ENCODE data around the gene MYCL.

DNA sequence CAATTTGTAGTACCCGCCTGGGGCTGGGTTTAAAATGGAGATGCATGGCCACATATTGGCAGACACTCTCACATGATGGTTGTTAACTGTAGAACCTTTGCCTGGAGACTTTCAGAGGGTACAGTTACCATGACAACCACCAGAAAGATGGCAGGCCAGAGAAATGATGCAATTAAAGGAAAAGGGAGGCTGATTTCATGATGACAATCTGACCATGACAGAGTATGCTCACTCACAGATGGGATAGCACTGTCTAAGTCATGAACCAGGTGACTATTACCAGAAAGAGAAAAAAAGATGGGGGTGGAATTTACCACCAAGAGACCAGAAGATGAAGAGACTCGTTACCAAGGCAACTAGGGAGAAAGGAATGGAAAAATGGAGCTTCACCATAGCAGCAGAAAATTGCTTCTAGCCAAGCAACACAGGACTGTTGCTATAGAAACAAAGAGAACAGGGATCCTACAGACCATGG is 14.9 kb downstream of the MYCL start:
- TF ChIP-seq, protein P1, sequence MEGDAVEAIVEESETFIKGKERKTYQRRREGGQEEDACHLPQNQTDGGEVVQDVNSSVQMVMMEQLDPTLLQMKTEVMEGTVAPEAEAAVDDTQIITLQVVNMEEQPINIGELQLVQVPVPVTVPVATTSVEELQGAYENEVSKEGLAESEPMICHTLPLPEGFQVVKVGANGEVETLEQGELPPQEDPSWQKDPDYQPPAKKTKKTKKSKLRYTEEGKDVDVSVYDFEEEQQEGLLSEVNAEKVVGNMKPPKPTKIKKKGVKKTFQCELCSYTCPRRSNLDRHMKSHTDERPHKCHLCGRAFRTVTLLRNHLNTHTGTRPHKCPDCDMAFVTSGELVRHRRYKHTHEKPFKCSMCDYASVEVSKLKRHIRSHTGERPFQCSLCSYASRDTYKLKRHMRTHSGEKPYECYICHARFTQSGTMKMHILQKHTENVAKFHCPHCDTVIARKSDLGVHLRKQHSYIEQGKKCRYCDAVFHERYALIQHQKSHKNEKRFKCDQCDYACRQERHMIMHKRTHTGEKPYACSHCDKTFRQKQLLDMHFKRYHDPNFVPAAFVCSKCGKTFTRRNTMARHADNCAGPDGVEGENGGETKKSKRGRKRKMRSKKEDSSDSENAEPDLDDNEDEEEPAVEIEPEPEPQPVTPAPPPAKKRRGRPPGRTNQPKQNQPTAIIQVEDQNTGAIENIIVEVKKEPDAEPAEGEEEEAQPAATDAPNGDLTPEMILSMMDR (IDR thresholded peaks at IDR 0.05): no peak
- TF ChIP-seq POLR2A (IDR thresholded peaks at IDR 0.05): no peak
